Naive thymus-derived CD8-positive, alpha-beta T cell (primary cell): ENCODE measurements around the gene EP400. TPM values are rescaled to one million over a fixed set of nuclear protein-coding genes. Genes with fewer than 3 reads are reported as not detected.

Experiments used
- ATAC-seq, 2 donors: fragments of 150-1000 bp; cut with Tn5 transposase in 1 of 2; sonication (Bioruptor Pico), chemical (Tn5 transposase) in 1 of 2; 1 replicate in 1 of 2; 2 replicates in 1 of 2; pipeline ENCODE4 v1.10.0; 2021; ENCODE audit warnings: mild to moderate bottlenecking in 2 of 2, moderate library complexity in 2 of 2
- POLR2A ChIA-PET: fragments of 350-600 bp; sonication (Branson Sonifier 250); formaldehyde crosslinking; loops from one replicate; lab custom pipeline; 2021; ENCODE audit warnings: antibody characterized with exemption; lab: Charles Lee
- DNase-seq, 10 donors: peaks; one replicate each; pipeline versions ENCODE4 v3.0.0 to v3.0.0-alpha.2; 2020 to 2022
- H3K27ac Mint-ChIP-seq, 10 donors: one replicate each; pipeline ENCODE4 v1.8.0; 2020 to 2022; ENCODE audit warnings: mild to moderate bottlenecking in 10 of 10, mixed read lengths in 10 of 10, moderate library complexity in 4 of 10, inconsistent platforms in 1 of 10
- H3K27me3 Mint-ChIP-seq, 5 donors: one replicate each; pipeline ENCODE4 v1.8.0; 2021 to 2022; ENCODE audit warnings: mixed read lengths in 5 of 5
- H3K36me3 Mint-ChIP-seq, 3 donors: one replicate each; pipeline ENCODE4 v1.8.0; 2020 to 2022; ENCODE audit warnings: mixed read lengths in 3 of 3, mild to moderate bottlenecking in 2 of 3, inconsistent platforms in 1 of 3
- H3K4me1 Mint-ChIP-seq, 4 donors: one replicate each; pipeline ENCODE4 v1.8.0; 2021 to 2022; ENCODE audit warnings: mixed read lengths in 4 of 4
- H3K4me3 Mint-ChIP-seq, 10 donors: one replicate each; pipeline ENCODE4 v1.8.0; 2020 to 2022; ENCODE audit warnings: mild to moderate bottlenecking in 10 of 10, mixed read lengths in 10 of 10, moderate library complexity in 6 of 10, inconsistent platforms in 1 of 10
- H3K9me3 Mint-ChIP-seq, 9 donors: one replicate each; pipeline ENCODE4 v1.8.0; 2020 to 2022; ENCODE audit warnings: mixed read lengths in 9 of 9, mild to moderate bottlenecking in 3 of 9, inconsistent platforms in 1 of 9, moderate library complexity in 1 of 9
- polyA plus RNA-seq, 3 donors: library from polyadenylated mRNA; unstranded; fragments of 300-500 nt; fragmentation: Illumina TruSeq; gene quantifications; one replicate each; pipeline ENCODE4 v1.2.3, GENCODE V29; 2021
- total RNA-seq, 8 experiments: library from RNA in 2 of 8; stranded (reverse) in 2 of 8; gene quantifications; one replicate each; pipeline ENCODE4 v1.2.3 and lab custom pipeline; 2021 to 2026

The EP400 gene
- total RNA-seq (10 to 100 TPM; 80.6 to 82.5 TPM), polyA plus RNA-seq (1 to 10 TPM; 1.1 to 3.4 (median 2.0) TPM), total RNA-seq (lab: John Stamatoyannopoulos, UW) (66.3 to 131 (median 80.4) reads per million in 6 experiments)

GRCh38 chr12:131949431-131950181 lies at the start of gene EP400:
Gene EP400 (plus strand): TSS chr12:131949942. CDS start chr12:131960620, 10,678 bp downstream.
- H3K27me3 Mint-ChIP-seq = no peaks in the 10 kb centered on the region
- H3K4me1 Mint-ChIP-seq = peaks cover 18 to 54% (median 37%) of the 10 kb centered on the region in 4 donors
- H3K9me3 Mint-ChIP-seq = no peaks in the 10 kb centered on the region
- POLR2A ChIA-PET = interaction anchor here (0.5 to 3.3 kb wide), 6 partner anchors 14 to 239 kb away, joined by 3 to 42 read pairs (median 7); partner anchors contain the start of genes PUS1 and SFSWAP
- peak within 1 kb of the TSS; percentile 83 to 95 (median 90) for H3K4me3 Mint-ChIP-seq
- peak within 1 kb of the TSS; percentile 86 to 96 (median 93) for H3K27ac Mint-ChIP-seq
- H3K36me3 Mint-ChIP-seq = peaks cover 0 to 8% (median 4%) of the 10 kb centered on the region in 3 donors
- peak; percentile 79 to 96 (median 89) for DNase-seq
- peak; percentile 89 to 91 for ATAC-seq

GRCh38 chr12:131900397-131900796 lies 49.3 kb upstream of the EP400 start:
- POLR2A ChIA-PET = interaction anchor here (0.6 kb wide), 1 partner anchor 75 kb away, joined by 6 read pairs; no protein-coding TSS in a partner anchor
- H3K27ac Mint-ChIP-seq = no peak overlapping the region
- H3K27me3 Mint-ChIP-seq = no peaks in the 10 kb centered on the region
- H3K4me3 Mint-ChIP-seq = no peak overlapping the region
- H3K9me3 Mint-ChIP-seq = no peaks in the 10 kb centered on the region
- DNase-seq (no peak), ATAC-seq (no peak)
- peaks cover 16 to 59% (median 32%) of the 10 kb centered on the region in 4 donors for H3K4me1 Mint-ChIP-seq
- H3K36me3 Mint-ChIP-seq = peaks cover 0 to 2% (median 0%) of the 10 kb centered on the region in 3 donors

GRCh38 chr12:131901431-131902331 lies 48.1 kb upstream of the EP400 start:
- H3K4me3 Mint-ChIP-seq = no peak overlapping the region
- H3K27ac Mint-ChIP-seq = peak overlapping the region in 1 of 10 donors; percentile 33
- POLR2A ChIA-PET = interaction anchor here (0.7 kb wide), 1 partner anchor 23 kb away, joined by 3 read pairs; no protein-coding TSS in a partner anchor
- H3K9me3 Mint-ChIP-seq = no peaks in the 10 kb centered on the region
- H3K4me1 Mint-ChIP-seq = peaks cover 17 to 55% (median 30%) of the 10 kb centered on the region in 4 donors
- H3K27me3 Mint-ChIP-seq = no peaks in the 10 kb centered on the region
- ATAC-seq (no peak), DNase-seq (no peak)
- H3K36me3 Mint-ChIP-seq = peaks cover 0 to 2% (median 0%) of the 10 kb centered on the region in 3 donors

- no peak for ATAC-seq
Measured at GRCh38 chr12:131902332-131903241, 47.2 kb upstream of the EP400 start.

GRCh38 chr12:131903270-131904255 lies 46.2 kb upstream of the EP400 start:
- Mint-ChIP-seq H3K4me3 (no peak overlapping the region), H3K4me1 (peaks cover 13 to 39% (median 20%) of the 10 kb centered on the region in 4 donors), H3K36me3 (no peaks in the 10 kb centered on the region), H3K9me3 (no peaks in the 10 kb centered on the region), H3K27me3 (no peaks in the 10 kb centered on the region), H3K27ac (peak overlapping the region in 3 of 10 donors; percentile 65 to 90 (median 69))
- ATAC-seq (no peak), DNase-seq (peak in 1 of 10 donors; percentile 63)
- POLR2A ChIA-PET = interaction anchor here (1.1 kb wide), 1 partner anchor 9 kb away, joined by 4 read pairs; no protein-coding TSS in a partner anchor

More at GRCh38 chr12:131902332-131903241, 47.2 kb upstream of the EP400 start:
- Mint-ChIP-seq H3K4me3 (no peak overlapping the region), H3K4me1 (peaks cover 13 to 47% (median 23%) of the 10 kb centered on the region in 4 donors), H3K27ac (peak overlapping the region in 2 of 10 donors; percentile 8 to 19), H3K27me3 (no peaks in the 10 kb centered on the region), H3K9me3 (no peaks in the 10 kb centered on the region), H3K36me3 (no peaks in the 10 kb centered on the region)
- POLR2A ChIA-PET = interaction anchor here (1.1 kb wide), 1 partner anchor 10 kb away, joined by 4 read pairs; no protein-coding TSS in a partner anchor
- DNase-seq = no peak

- Mint-ChIP-seq H3K27ac (peak overlapping the region in 3 of 10 donors; percentile 53 to 90 (median 83)), H3K36me3 (peaks cover 0 to 3% (median 0%) of the 10 kb centered on the region in 3 donors), H3K27me3 (no peaks in the 10 kb centered on the region), H3K4me1 (peaks cover 13 to 39% (median 20%) of the 10 kb centered on the region in 4 donors), H3K4me3 (no peak overlapping the region), H3K9me3 (no peaks in the 10 kb centered on the region)
- DNase-seq = peak in 1 of 10 donors; percentile 40
- no peak for ATAC-seq
- POLR2A ChIA-PET = no interaction called here
Measured at GRCh38 chr12:131904346-131904745, 45.4 kb upstream of the EP400 start.

- POLR2A ChIA-PET = no interaction called here
- DNase-seq (peak in 1 of 10 donors; percentile 45), ATAC-seq (no peak)
- Mint-ChIP-seq H3K4me3 (no peak overlapping the region), H3K27me3 (no peaks in the 10 kb centered on the region), H3K27ac (peak overlapping the region in 5 of 10 donors; percentile 14 to 90 (median 39)), H3K36me3 (peaks cover 0 to 3% (median 0%) of the 10 kb centered on the region in 3 donors), H3K9me3 (no peaks in the 10 kb centered on the region), H3K4me1 (peaks cover 11 to 37% (median 19%) of the 10 kb centered on the region in 4 donors)
Measured at GRCh38 chr12:131905081-131905629, 44.6 kb upstream of the EP400 start.

- H3K9me3 Mint-ChIP-seq = no peaks in the 10 kb centered on the region
- H3K4me3 Mint-ChIP-seq = no peak overlapping the region
- peaks cover 0 to 4% (median 0%) of the 10 kb centered on the region in 3 donors for H3K36me3 Mint-ChIP-seq
- H3K4me1 Mint-ChIP-seq = peaks cover 11 to 35% (median 18%) of the 10 kb centered on the region in 4 donors
- peak in 1 of 10 donors; percentile 31 for DNase-seq
- peak overlapping the region in 5 of 10 donors; percentile 39 to 90 (median 68) for H3K27ac Mint-ChIP-seq
- ATAC-seq = no peak
- H3K27me3 Mint-ChIP-seq = no peaks in the 10 kb centered on the region
- POLR2A ChIA-PET = no interaction called here
Measured at GRCh38 chr12:131905630-131906091, 44.1 kb upstream of the EP400 start.

- Mint-ChIP-seq H3K4me1 (peaks cover 6 to 28% (median 12%) of the 10 kb centered on the region in 4 donors), H3K27ac (no peak overlapping the region), H3K4me3 (no peak overlapping the region), H3K27me3 (no peaks in the 10 kb centered on the region), H3K36me3 (peaks cover 0 to 8% (median 0%) of the 10 kb centered on the region in 3 donors), H3K9me3 (no peaks in the 10 kb centered on the region)
- POLR2A ChIA-PET = no interaction called here
- no peak for ATAC-seq
- DNase-seq = peak in 1 of 10 donors; percentile 55
Measured at GRCh38 chr12:131907379-131908091, 42.2 kb upstream of the EP400 start.
